WERI-Rb-1 (cell line): ENCODE measurements around the gene ICA1L.

Source experiments
- DNase-seq: peaks from one replicate; pipeline ENCODE4 v3.0.0-alpha.2; 2020
- H3K27ac ChIP-seq: fragments of 250-450 bp; sonication (Bioruptor Pico); 2 replicates; pipeline ENCODE4 v1.5.1; 2020; ENCODE audit warnings: mild to moderate bottlenecking, moderate library complexity
- H3K27me3 ChIP-seq: fragments of 250-450 bp; sonication (Bioruptor Pico); 2 replicates; pipeline ENCODE4 v1.5.1; 2021; ENCODE audit warnings: mild to moderate bottlenecking, low read depth, moderate library complexity; ENCODE audit not compliant: insufficient read depth, severe bottlenecking
- H3K36me3 ChIP-seq: fragments of 250-450 bp; sonication (Bioruptor Pico); 2 replicates; pipeline ENCODE4 v1.5.1; 2020; ENCODE audit warnings: mild to moderate bottlenecking, moderate library complexity
- H3K4me3 ChIP-seq: 2 replicates; pipeline ENCODE4 v1.5.1; 2011; ENCODE audit warnings: low read depth, mild to moderate bottlenecking, control low read depth, low read length
- H3K9me3 ChIP-seq: fragments of 250-450 bp; sonication (Bioruptor Pico); 2 replicates; pipeline ENCODE4 v1.5.1; 2021; ENCODE audit warnings: mild to moderate bottlenecking, moderate library complexity; ENCODE audit not compliant: severe bottlenecking
- TF ChIP-seq, protein P1 (sequence below): IDR thresholded peaks from 2 replicates; pipeline ENCODE4 v1.5.1; 2011; ENCODE audit warnings: low read depth, mild to moderate bottlenecking, control low read depth, inconsistent platforms, low read length

The ICA1L gene

DNA sequence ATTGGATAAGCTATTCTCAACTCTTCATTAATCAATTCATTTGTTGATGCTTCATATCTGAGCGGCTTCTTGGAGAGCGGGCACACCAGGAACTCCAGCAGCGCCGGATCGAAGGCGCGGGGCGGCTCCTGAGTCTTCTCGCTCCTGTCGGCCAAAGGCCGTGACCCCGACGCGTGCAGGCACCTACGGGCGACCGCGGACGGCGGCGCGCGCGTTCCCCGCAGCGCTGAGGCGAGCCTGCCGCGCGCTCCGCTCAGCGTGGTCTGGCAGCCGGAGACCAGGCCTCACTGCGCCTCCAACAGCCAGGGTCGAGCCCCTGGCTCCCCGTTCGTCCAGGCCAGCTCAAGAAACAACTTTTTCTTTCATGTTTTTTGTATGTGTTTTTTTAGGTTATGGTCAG lies 97.5 kb downstream of the ICA1L start:
- DNase-seq = no peak
- H3K9me3 ChIP-seq = no peaks in the 10 kb centered on the region
- TF ChIP-seq, protein P1, sequence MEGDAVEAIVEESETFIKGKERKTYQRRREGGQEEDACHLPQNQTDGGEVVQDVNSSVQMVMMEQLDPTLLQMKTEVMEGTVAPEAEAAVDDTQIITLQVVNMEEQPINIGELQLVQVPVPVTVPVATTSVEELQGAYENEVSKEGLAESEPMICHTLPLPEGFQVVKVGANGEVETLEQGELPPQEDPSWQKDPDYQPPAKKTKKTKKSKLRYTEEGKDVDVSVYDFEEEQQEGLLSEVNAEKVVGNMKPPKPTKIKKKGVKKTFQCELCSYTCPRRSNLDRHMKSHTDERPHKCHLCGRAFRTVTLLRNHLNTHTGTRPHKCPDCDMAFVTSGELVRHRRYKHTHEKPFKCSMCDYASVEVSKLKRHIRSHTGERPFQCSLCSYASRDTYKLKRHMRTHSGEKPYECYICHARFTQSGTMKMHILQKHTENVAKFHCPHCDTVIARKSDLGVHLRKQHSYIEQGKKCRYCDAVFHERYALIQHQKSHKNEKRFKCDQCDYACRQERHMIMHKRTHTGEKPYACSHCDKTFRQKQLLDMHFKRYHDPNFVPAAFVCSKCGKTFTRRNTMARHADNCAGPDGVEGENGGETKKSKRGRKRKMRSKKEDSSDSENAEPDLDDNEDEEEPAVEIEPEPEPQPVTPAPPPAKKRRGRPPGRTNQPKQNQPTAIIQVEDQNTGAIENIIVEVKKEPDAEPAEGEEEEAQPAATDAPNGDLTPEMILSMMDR = no peak
- no peak overlapping the region for H3K27ac ChIP-seq
- peaks cover 11% of the 10 kb centered on the region for H3K36me3 ChIP-seq
- H3K27me3 ChIP-seq = no peaks in the 10 kb centered on the region
- H3K4me3 ChIP-seq = no peak overlapping the region

DNA sequence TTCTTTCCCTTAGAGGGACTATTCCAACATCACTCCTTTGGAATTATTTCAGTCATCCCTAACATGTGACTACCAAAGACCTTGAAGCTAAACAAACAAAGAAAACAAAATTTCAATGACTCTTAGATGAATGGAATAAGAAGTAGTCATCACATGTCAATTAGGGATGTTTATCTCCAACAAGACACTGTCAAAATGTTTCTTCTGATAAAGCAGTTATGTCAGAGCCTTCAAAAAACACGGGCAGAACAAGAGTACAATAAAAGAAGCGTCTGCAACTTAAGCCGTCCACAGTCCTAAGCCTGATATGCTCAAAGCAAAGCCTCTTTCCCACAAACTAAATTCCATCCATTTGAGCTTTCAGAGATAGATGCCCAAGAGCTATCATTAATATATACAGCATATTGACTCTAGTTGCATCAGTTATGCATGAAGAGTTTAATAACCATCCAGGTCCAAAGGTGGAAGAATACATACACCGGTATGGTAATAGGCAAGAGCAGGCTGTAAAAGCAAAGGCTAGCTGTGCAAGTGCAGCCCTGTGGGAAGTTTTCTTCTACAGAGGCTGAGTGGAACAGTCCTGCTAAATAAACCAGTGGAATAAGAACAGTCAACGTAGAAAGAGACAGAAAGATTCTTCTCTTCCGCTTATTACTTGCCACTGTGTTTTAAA lies 98.1 kb downstream of the ICA1L start:
- H3K36me3 ChIP-seq = peaks cover 10% of the 10 kb centered on the region
- DNase-seq = no peak
- H3K27me3 ChIP-seq = no peaks in the 10 kb centered on the region
- H3K9me3 ChIP-seq = no peaks in the 10 kb centered on the region
- no peak overlapping the region for H3K4me3 ChIP-seq
- H3K27ac ChIP-seq = no peak overlapping the region
- TF ChIP-seq, protein P1 = no peak

DNA sequence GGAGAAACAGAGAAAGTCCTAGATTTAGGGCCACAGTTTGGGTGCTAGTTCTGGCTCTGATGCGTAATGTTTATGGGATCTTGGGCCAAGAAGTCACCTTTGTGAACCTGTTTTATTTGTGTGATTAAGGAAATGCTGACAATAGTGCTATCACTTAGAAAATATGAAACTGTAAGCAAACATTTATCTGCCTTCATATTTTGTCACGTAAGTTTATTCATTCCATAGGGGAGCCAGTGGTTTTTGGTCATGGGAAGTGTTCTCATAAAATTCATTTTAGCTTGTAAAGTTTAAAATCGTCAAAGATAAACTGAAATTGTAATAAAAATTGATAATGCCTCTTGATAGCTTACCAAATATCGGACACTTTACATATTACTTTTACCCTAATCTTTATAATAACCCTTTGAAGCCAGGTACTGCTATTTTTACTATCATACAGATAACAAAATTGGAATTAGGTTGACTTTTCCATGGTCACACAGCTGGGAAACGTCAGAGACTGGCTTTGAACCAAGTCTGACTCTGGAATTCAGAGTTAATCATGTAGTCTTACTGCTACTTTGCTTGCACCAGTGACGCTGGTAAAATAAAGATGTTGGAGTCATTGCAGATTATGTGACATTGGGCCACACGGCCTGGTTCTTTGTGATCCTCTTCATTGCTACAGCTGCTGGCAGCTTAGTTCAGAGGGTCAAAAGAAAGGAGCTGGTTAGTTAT lies 99.7 kb downstream of the ICA1L start:
- no peak for DNase-seq
- H3K27ac ChIP-seq = no peak overlapping the region
- H3K9me3 ChIP-seq = no peaks in the 10 kb centered on the region
- H3K4me3 ChIP-seq = no peak overlapping the region
- 0 out of 2 replicates have a peak, but pooled peaks cover 2% of the 10 kb centered on the region for H3K36me3 ChIP-seq
- TF ChIP-seq, protein P1 = no peak
- no peaks in the 10 kb centered on the region for H3K27me3 ChIP-seq

DNA sequence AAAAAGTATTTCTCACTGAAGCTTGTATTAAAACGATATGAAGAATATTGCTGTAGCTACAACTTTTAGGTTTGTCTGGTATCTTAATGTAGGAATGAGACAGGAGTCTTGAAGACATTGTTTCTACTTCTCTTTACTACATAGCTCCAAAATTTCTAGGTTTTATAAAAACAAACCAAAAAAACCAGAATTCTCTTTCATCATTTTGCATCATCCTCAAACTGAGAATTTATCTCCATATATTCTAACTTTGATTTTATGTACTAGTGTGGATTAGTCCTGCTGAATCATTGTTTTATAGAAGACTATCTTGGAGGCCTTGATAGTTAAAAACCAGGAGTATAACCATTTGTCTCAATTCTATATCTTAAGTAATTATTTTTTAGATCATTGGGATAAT lies 100.2 kb downstream of the ICA1L start:
- Histone ChIP-seq H3K27me3 (no peaks in the 10 kb centered on the region), H3K4me3 (no peak overlapping the region), H3K36me3 (0 out of 2 replicates have a peak, but pooled peaks cover 2% of the 10 kb centered on the region), H3K27ac (no peak overlapping the region), H3K9me3 (no peaks in the 10 kb centered on the region)
- DNase-seq = no peak
- TF ChIP-seq, protein P1 = no peak

DNA sequence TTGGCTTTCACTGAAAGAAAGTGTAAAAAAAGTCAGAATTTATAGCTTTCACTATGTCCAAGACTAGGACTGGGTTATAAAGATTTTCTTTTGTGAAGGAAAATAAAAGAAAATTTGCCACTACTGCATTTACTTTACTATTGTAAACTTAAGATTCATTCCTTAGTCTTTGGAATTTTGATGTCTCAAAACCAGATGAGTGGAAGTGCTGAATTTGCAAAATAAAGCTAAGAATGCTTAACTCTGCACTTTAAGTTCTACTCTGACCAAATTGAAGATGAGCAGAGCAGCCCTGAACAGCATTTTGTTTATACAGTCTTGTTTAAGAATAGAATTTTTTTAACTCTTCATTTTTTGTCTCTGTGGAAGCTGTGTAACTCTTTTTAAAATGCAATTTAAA lies 102.4 kb downstream of the ICA1L start:
- peaks cover 10% of the 10 kb centered on the region for H3K36me3 ChIP-seq
- DNase-seq = no peak
- no peak overlapping the region for H3K27ac ChIP-seq
- no peaks in the 10 kb centered on the region for H3K9me3 ChIP-seq
- no peaks in the 10 kb centered on the region for H3K27me3 ChIP-seq
- TF ChIP-seq, protein P1 = no peak
- no peak overlapping the region for H3K4me3 ChIP-seq
